Muscle of leg (tissue), 11 donors: ENCODE measurements around the gene CTDSPL. TPM values are rescaled to one million over a fixed set of nuclear protein-coding genes. Genes with fewer than 3 reads are reported as not detected.
"Not testable (repeated sequence)": the region's sequence is repeated elsewhere in the genome, so short reads cannot be mapped to it uniquely, and the experiment has no call there.

Experiments
- DNase-seq: peaks from one replicate; pipeline ENCODE4 v3.0.0; 2013
- H3K27ac ChIP-seq: one replicate; pipeline ENCODE4 v1.5.1; 2013; ENCODE audit warnings: mild to moderate bottlenecking, low read length, control low read depth
- H3K27me3 ChIP-seq: one replicate; pipeline ENCODE4 v1.6.1; 2013; ENCODE audit warnings: low read length; ENCODE audit not compliant: control insufficient read depth, insufficient read depth
- H3K36me3 ChIP-seq: one replicate; pipeline ENCODE4 v1.6.1; 2013; ENCODE audit warnings: low read length; ENCODE audit not compliant: control insufficient read depth, insufficient read depth
- H3K4me1 ChIP-seq: one replicate; pipeline ENCODE4 v1.6.1; 2013; ENCODE audit warnings: low read length; ENCODE audit not compliant: control insufficient read depth, insufficient read depth
- H3K4me3 ChIP-seq: one replicate; pipeline ENCODE4 v1.5.1; 2013; ENCODE audit warnings: low read length, control low read depth
- H3K9me3 ChIP-seq: replicated peaks from 2 replicates; pipeline ENCODE4 v1.6.1; 2013; ENCODE audit warnings: low read depth, low read length; ENCODE audit not compliant: control insufficient read depth
- WGBS: methylation state at CpG from one replicate; pipeline ENCODE4 v1.1.5; 2013; ENCODE audit warnings: missing lambda C conversion rate; ENCODE audit not compliant: insufficient coverage; 5-methylcytosine and 5-hydroxymethylcytosine counted together
- polyA plus RNA-seq, 8 donors: library from polyadenylated mRNA; unstranded; fragments of 120-200 nt; gene quantifications; one replicate each; pipeline versions ENCODE4 v1.2.1 to v1.2.3, GENCODE V29; 2013; ENCODE audit warnings: inconsistent platforms in 1 of 8, low replicate concordance in 1 of 8; ENCODE audit not compliant: insufficient read length in 8 of 8, insufficient read depth in 1 of 8
- total RNA-seq: library from RNA; stranded (reverse); fragments of 120-200 nt; gene quantifications from one replicate; pipeline ENCODE4 v1.2.4, GENCODE V29; 2013

Gene CTDSPL
- total and polyA plus RNA-seq, 9 donors = 29.9 to 41.8 (median 38.0) TPM

- WGBS = 60% methylated on average over 1 of the region's 1 CpG
Measured at GRCh38 chr3:38032328-38032865, 170.7 kb downstream of the CTDSPL start.

GRCh38 chr3:38033586-38033985 is 171.9 kb downstream of the CTDSPL start:
- not testable (repeated sequence) for H3K27ac ChIP-seq, DNase-seq, H3K9me3 ChIP-seq, H3K4me3 ChIP-seq, H3K36me3 ChIP-seq
- Histone ChIP-seq H3K27me3 (peaks cover 16% of the 10 kb centered on the region), H3K4me1 (peaks cover 21% of the 10 kb centered on the region)
- WGBS = 83% methylated on average over 2 of the region's 7 CpGs

More at GRCh38 chr3:38032328-38032865, 170.7 kb downstream of the CTDSPL start:
- H3K4me3 ChIP-seq = no peak overlapping the region
- no peak overlapping the region for H3K27ac ChIP-seq
- no peaks in the 10 kb centered on the region for H3K36me3 ChIP-seq
- no peaks in the 10 kb centered on the region for H3K9me3 ChIP-seq
- H3K4me1 ChIP-seq = peaks cover 23% of the 10 kb centered on the region
- peaks cover 17% of the 10 kb centered on the region for H3K27me3 ChIP-seq
- DNase-seq = no peak

Other genes starting within 250 kb of the CTDSPL start
- 7.2 TPM for gene VILL, start 128.9 kb downstream of the CTDSPL start, total RNA-seq
- gene VILL, start 128.9 kb downstream of the CTDSPL start, polyA plus RNA-seq = 10 to 100 TPM in 1 of 8 donors, 1 to 10 TPM in 7; 3.7 to 10.4 (median 6.9) TPM
- 14.0 TPM for gene PLCD1, start 167.8 kb downstream of the CTDSPL start, total RNA-seq
- 10 to 100 TPM in 5 of 8 donors, 1 to 10 TPM in 3; 7.9 to 16.4 (median 10.5) TPM for gene PLCD1, start 167.8 kb downstream of the CTDSPL start, polyA plus RNA-seq
- 0.22 TPM for gene DLEC1, start 177.3 kb downstream of the CTDSPL start, total RNA-seq
- under 1 TPM; 0.17 to 0.87 (median 0.34) TPM for gene DLEC1, start 177.3 kb downstream of the CTDSPL start, polyA plus RNA-seq